Body of pancreas (tissue), 4 donors: Measurements from ENCODE around the gene POLE3. TPM values are rescaled to one million over a fixed set of nuclear protein-coding genes. Genes with fewer than 3 reads are reported as not detected.
"Not testable (repeated sequence)": the region's sequence is repeated elsewhere in the genome, so short reads cannot be mapped to it uniquely, and the experiment has no call there.

Source experiments
- ATAC-seq: fragments of 150-250 bp; one replicate; pipeline ENCODE4 v1.9.1; 2016
- DNase-seq, 4 donors: peaks; one replicate each; pipeline ENCODE4 v3.0.0-alpha.2; 2019
- H3K27ac ChIP-seq, 4 donors: fragments of 200-600 bp; sonication (generic); 1 replicate in 3 of 4; 2 replicates in 1 of 4; pipeline versions ENCODE4 v1.5.1 to v1.6.1; 2016 to 2019; ENCODE audit warnings: mild to moderate bottlenecking in 1 of 4, mixed read lengths in 1 of 4, moderate library complexity in 1 of 4
- H3K27me3 ChIP-seq, 2 donors: fragments of 200-600 bp; sonication (generic); one replicate each; pipeline ENCODE4 v1.6.0; 2016; ENCODE audit warnings: mild to moderate bottlenecking in 1 of 2
- H3K36me3 ChIP-seq, 2 donors: fragments of 200-600 bp; sonication (generic); replicated peaks in 1 of 2; 2 replicates each; pipeline ENCODE4 v1.5.1; 2016; ENCODE audit warnings: low read depth in 2 of 2; ENCODE audit not compliant: insufficient read depth in 1 of 2
- H3K4me1 ChIP-seq: fragments of 200-600 bp; sonication (generic); one replicate; pipeline ENCODE4 v1.6.0; 2016
- H3K4me3 ChIP-seq, 2 donors: fragments of 200-600 bp; sonication (generic); 1 replicate in 1 of 2; 2 replicates in 1 of 2; pipeline ENCODE4 v1.5.1; 2016 to 2019
- H3K9me3 ChIP-seq, 3 donors: fragments of 200-600 bp; sonication (generic); 1 replicate in 2 of 3; 2 replicates in 1 of 3; pipeline ENCODE4 v1.5.1; 2016
- CTCF ChIP-seq, 7 experiments: fragments of 450-650 bp in 4 of 7; fragments of 200-600 bp in 3 of 7; sonication (generic) in 3 of 7; IDR thresholded peaks; one replicate each; pipeline ENCODE4 v1.5.1; 2016 to 2019; ENCODE audit warnings: antibody characterized with exemption in 7 of 7
- POLR2A ChIP-seq, 3 donors: fragments of 450-650 bp; IDR thresholded peaks; one replicate each; pipeline ENCODE4 v1.6.1; 2016; ENCODE audit warnings: antibody characterized with exemption in 3 of 3, mild to moderate bottlenecking in 2 of 3
- WGBS, 2 donors: methylation state at CpG; one replicate each; pipeline ENCODE4 v1.1.5; 2017; 5-methylcytosine and 5-hydroxymethylcytosine counted together
- intact Hi-C: fragments of 100-400 bp; cut with DNase I; formaldehyde crosslinking; loops from one replicate; pipeline ENCODE4 v1.15.1; 2023
- total RNA-seq, 2 donors: library from RNA; depleted of rRNA; stranded (reverse); fragments of >200 nt; gene quantifications; one replicate each; pipeline ENCODE4 v1.1.0, GENCODE V29; 2016

POLE3 gene
- total RNA-seq, 2 donors from 2014 or later, result 13.8 to 17.6 TPM

GRCh38 chr9:113449376-113449775, 38.9 kb upstream of the POLE3 start:
- Histone ChIP-seq H3K36me3 (no peaks in the 10 kb centered on the region), H3K4me1 (peaks cover 2% of the 10 kb centered on the region), H3K9me3 (no peaks in the 10 kb centered on the region), H3K27ac (no peak overlapping the region), H3K27me3 (no peaks in the 10 kb centered on the region), H3K4me3 (no peak overlapping the region)
- TF ChIP-seq CTCF (IDR thresholded peaks at IDR 0.05) (no peak), POLR2A (IDR thresholded peaks at IDR 0.05) (no peak)
- WGBS, 2 donors, result 58 to 60% methylated on average over 2 of the region's 2 CpGs
- no peak for DNase-seq
- no peak for ATAC-seq
- intact Hi-C loops, result loop anchor here (5.0 kb wide), 2 partner anchors 138 to 203 kb away; no protein-coding TSS in a partner anchor

GRCh38 chr9:113446323-113446740, 35.9 kb upstream of the POLE3 start:
- no peaks in the 10 kb centered on the region for H3K27me3 ChIP-seq
- intact Hi-C loops, result loop anchor here (5.0 kb wide), 2 partner anchors 141 to 206 kb away; no protein-coding TSS in a partner anchor
- H3K36me3 ChIP-seq, result no peaks in the 10 kb centered on the region
- WGBS, 2 donors, result 56 to 60% methylated on average over 3 of the region's 3 CpGs
- DNase-seq, result peak in 1 of 4 donors; percentile 12
- no peaks in the 10 kb centered on the region for H3K9me3 ChIP-seq
- no peaks in the 10 kb centered on the region for H3K4me1 ChIP-seq
- H3K4me3 ChIP-seq, result no peak overlapping the region
- ATAC-seq, result peak; percentile 74
- H3K27ac ChIP-seq, result no peak overlapping the region
- no peak for TF ChIP-seq POLR2A (IDR thresholded peaks at IDR 0.05)
- peak; percentile 13 to 83 (median 69) for TF ChIP-seq CTCF (IDR thresholded peaks at IDR 0.05)

- Histone ChIP-seq H3K27me3 (no peaks in the 10 kb centered on the region), H3K27ac (no peak overlapping the region), H3K36me3 (no peaks in the 10 kb centered on the region), H3K4me3 (no peak overlapping the region), H3K4me1 (no peaks in the 10 kb centered on the region), H3K9me3 (no peaks in the 10 kb centered on the region)
- ATAC-seq (no peak), DNase-seq (no peak)
- TF ChIP-seq CTCF (IDR thresholded peaks at IDR 0.05) (no peak), POLR2A (IDR thresholded peaks at IDR 0.05) (no peak)
- WGBS, 2 donors, result 83 to 97% methylated on average over 2 of the region's 2 CpGs
- intact Hi-C loops, result loop anchor here (5.0 kb wide), 2 partner anchors 143 to 208 kb away; no protein-coding TSS in a partner anchor
Measured at GRCh38 chr9:113444736-113445135, 34.3 kb upstream of the POLE3 start.

- WGBS, 2 donors, result 81 to 88% methylated on average over 1 of the region's 1 CpG
- H3K9me3 ChIP-seq, H3K27ac ChIP-seq, H3K4me3 ChIP-seq, DNase-seq, ATAC-seq, intact Hi-C loops, H3K27me3 ChIP-seq, H3K36me3 ChIP-seq, H3K4me1 ChIP-seq: not testable (repeated sequence)
Measured at GRCh38 chr9:113437716-113438115, 27.2 kb upstream of the POLE3 start.

GRCh38 chr9:113436728-113437515, 26.4 kb upstream of the POLE3 start:
- Histone ChIP-seq H3K4me1 (no peaks in the 10 kb centered on the region), H3K27me3 (no peaks in the 10 kb centered on the region), H3K27ac (no peak overlapping the region), H3K9me3 (no peaks in the 10 kb centered on the region), H3K36me3 (no peaks in the 10 kb centered on the region), H3K4me3 (no peak overlapping the region)
- intact Hi-C loops, result no loop called here
- DNase-seq (no peak), ATAC-seq (no peak)
- 80 to 82% methylated on average over 4 of the region's 4 CpGs for WGBS, 2 donors
- TF ChIP-seq CTCF (IDR thresholded peaks at IDR 0.05), result no peak
- no peak for TF ChIP-seq POLR2A (IDR thresholded peaks at IDR 0.05)
